COLO668 (cell line): ENCODE results near the gene NCDN.

Source experiments
- DNase-seq: peaks from one replicate; lab custom pipeline; 2025; ENCODE audit not compliant: unreplicated experiment; lab: John Stamatoyannopoulos, UW

NCDN gene

GRCh38 chr1:35589516-35590427 is 32.2 kb downstream of the NCDN start:
- DNase-seq: no peak

- DNase-seq: no peak
Measured at GRCh38 chr1:35590476-35591040, 33.0 kb downstream of the NCDN start.

- no peak for DNase-seq
Measured at GRCh38 chr1:35591211-35591610, 33.6 kb downstream of the NCDN start.

- no peak for DNase-seq
Measured at GRCh38 chr1:35592991-35593769, 35.6 kb downstream of the NCDN start.

GRCh38 chr1:35594005-35594760 is 36.6 kb downstream of the NCDN start:
- no peak for DNase-seq

GRCh38 chr1:35595684-35596083 is 38.1 kb downstream of the NCDN start:
- DNase-seq: no peak

- no peak for DNase-seq
Measured at GRCh38 chr1:35597870-35598269, 40.3 kb downstream of the NCDN start.

GRCh38 chr1:35598895-35599294 is 41.3 kb downstream of the NCDN start:
- DNase-seq: no peak

- DNase-seq: no peak
Measured at GRCh38 chr1:35599411-35599810, 41.8 kb downstream of the NCDN start.

GRCh38 chr1:35600593-35600992 is 43.0 kb downstream of the NCDN start:
- DNase-seq: no peak

GRCh38 chr1:35603468-35603867 is 45.9 kb downstream of the NCDN start:
- DNase-seq: no peak

GRCh38 chr1:35603941-35604340 is 46.3 kb downstream of the NCDN start:
- DNase-seq: no peak

- no peak for DNase-seq
Measured at GRCh38 chr1:35605071-35605866, 47.7 kb downstream of the NCDN start.

- DNase-seq: no peak
Measured at GRCh38 chr1:35605867-35606182, 48.2 kb downstream of the NCDN start.

GRCh38 chr1:35611655-35612054 is 54.1 kb downstream of the NCDN start:
- DNase-seq: no peak

GRCh38 chr1:35615440-35615839 is 57.8 kb downstream of the NCDN start:
- DNase-seq: no peak
